Astrocyte of the cerebellum (primary cell): Measurements from ENCODE around the gene LOXL4.
"Not testable (repeated sequence)": the region's sequence is repeated elsewhere in the genome, so short reads cannot be mapped to it uniquely, and the experiment has no call there.

ENCODE experiments used
- DNase-seq: peaks from one replicate; pipeline ENCODE4 v3.0.0-alpha.2; 2011; ENCODE audit warnings: low read depth
- H3K4me3 ChIP-seq: 2 replicates; pipeline ENCODE4 v1.5.1; 2011; ENCODE audit warnings: mild to moderate bottlenecking, low read depth, low read length, moderate library complexity
- in situ Hi-C: cut with HindIII; loops from 2 replicates; pipeline ENCODE4 v1.10.0; 2017; ENCODE audit warnings: low sequenced_read_pairs
- TF ChIP-seq, protein P1 (sequence below): IDR thresholded peaks from 2 replicates; pipeline ENCODE4 v1.5.1; 2012; ENCODE audit warnings: low read length, low read depth, moderate library complexity, mild to moderate bottlenecking; ENCODE audit errors: missing control alignments

The LOXL4 gene

GRCh38 chr10:98242823-98243222, 25.2 kb downstream of the LOXL4 start:
- H3K4me3 ChIP-seq = no peak overlapping the region
- in situ Hi-C loops = loop anchor here (25.0 kb wide), 1 partner anchor 219 kb away; no protein-coding TSS in a partner anchor
- DNase-seq = peak; percentile 35

DNA sequence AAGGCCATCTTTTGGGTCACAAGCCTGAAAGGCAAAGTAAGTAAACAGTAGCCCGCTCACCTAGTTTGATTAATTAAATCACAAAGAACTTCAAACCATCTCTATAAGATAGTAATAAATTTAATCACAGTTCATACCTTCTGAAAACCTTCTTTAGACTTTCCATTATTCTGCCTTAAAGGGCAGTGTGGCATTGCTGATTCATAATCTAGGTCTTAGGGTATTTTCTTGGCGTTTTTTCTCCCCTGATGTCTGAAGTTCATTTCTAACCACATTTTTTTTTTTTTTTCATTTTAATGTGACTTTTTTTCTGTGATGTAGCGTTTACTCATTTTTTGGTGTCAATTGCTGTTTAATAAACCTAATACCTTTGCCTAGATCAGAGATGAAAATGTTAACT, 27.5 kb downstream of the LOXL4 start:
- no peak overlapping the region for H3K4me3 ChIP-seq
- in situ Hi-C loops = loop anchor here (25.0 kb wide), 1 partner anchor 222 kb away; no protein-coding TSS in a partner anchor
- no peak for DNase-seq
- TF ChIP-seq, protein P1, sequence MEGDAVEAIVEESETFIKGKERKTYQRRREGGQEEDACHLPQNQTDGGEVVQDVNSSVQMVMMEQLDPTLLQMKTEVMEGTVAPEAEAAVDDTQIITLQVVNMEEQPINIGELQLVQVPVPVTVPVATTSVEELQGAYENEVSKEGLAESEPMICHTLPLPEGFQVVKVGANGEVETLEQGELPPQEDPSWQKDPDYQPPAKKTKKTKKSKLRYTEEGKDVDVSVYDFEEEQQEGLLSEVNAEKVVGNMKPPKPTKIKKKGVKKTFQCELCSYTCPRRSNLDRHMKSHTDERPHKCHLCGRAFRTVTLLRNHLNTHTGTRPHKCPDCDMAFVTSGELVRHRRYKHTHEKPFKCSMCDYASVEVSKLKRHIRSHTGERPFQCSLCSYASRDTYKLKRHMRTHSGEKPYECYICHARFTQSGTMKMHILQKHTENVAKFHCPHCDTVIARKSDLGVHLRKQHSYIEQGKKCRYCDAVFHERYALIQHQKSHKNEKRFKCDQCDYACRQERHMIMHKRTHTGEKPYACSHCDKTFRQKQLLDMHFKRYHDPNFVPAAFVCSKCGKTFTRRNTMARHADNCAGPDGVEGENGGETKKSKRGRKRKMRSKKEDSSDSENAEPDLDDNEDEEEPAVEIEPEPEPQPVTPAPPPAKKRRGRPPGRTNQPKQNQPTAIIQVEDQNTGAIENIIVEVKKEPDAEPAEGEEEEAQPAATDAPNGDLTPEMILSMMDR = no peak

More at GRCh38 chr10:98242823-98243222, 25.2 kb downstream of the LOXL4 start:
- TF ChIP-seq, protein P1 = peak; percentile 58

DNA sequence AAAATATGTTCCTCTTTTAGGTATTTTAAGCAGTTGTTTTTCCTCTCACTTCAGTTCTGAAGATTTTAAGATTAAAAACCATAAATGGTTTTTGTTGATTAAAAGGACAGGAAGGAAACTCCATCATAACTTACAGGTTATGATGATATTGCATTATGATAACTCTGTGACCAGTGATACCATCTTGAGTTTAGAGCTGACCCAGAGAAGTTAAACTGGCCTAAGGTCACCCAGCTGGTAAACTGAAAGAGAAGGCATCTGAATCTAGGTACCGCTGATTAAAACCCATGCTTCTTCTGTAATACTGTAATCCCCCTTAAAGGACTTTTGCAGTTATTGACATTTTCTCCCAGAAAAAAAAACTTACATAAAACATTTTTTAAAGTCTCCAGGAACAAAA, 29.6 kb downstream of the LOXL4 start:
- TF ChIP-seq, protein P1 = no peak
- in situ Hi-C loops = loop anchor here (25.0 kb wide), 1 partner anchor 224 kb away; no protein-coding TSS in a partner anchor
- DNase-seq = no peak
- H3K4me3 ChIP-seq = no peak overlapping the region

DNA sequence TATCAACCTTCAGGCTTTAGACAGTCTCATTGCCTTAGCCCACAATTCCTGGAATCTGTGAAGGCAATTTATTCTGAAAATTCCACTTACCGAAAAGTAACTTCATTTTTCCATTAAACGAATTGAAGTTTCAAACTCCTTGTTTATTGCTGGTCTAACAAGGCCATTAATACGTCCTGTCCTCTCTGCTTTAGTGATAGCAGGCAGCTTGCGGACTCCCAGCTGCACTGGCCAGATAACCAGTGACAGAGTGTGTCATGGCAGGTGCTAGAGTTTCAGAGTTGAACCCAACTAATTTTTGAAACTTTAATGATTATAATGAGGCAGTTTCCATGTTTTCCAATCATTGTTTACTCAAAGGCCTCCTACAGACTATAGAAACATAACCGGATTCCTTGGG, 31.1 kb downstream of the LOXL4 start:
- in situ Hi-C loops = loop anchor here (25.0 kb wide), 1 partner anchor 225 kb away; no protein-coding TSS in a partner anchor
- DNase-seq = no peak
- no peak overlapping the region for H3K4me3 ChIP-seq
- TF ChIP-seq, protein P1 = no peak

- TF ChIP-seq, protein P1 = no peak
- no peak overlapping the region for H3K4me3 ChIP-seq
- DNase-seq = no peak
- in situ Hi-C loops = loop anchor here (25.0 kb wide), 1 partner anchor 226 kb away; no protein-coding TSS in a partner anchor
Measured at GRCh38 chr10:98235846-98236245, 32.1 kb downstream of the LOXL4 start.

DNA sequence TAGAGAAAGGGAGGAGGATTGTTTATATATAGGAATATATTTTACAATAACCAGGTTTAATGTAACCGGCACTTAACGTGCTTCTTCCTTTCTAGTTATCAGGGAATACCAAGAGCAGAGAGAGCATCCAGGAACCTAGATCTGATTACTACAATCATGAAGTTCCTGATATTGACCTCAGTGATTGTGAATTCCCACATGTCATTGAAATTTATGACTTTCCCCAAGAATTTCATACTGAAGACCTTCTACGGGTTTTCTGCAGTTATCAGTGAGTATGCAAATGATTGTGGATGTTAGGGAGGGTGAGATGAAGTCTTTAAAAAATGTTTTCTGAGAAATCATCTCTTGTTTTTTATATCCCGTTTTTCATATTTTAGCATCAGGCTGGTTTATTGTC, 36.6 kb downstream of the LOXL4 start:
- in situ Hi-C loops = loop anchor here (5.0 to 25.0 kb wide), 2 partner anchors 76 to 231 kb away; no protein-coding TSS in a partner anchor

GRCh38 chr10:98228266-98228665, 39.7 kb downstream of the LOXL4 start:
- in situ Hi-C loops = loop anchor here (25.0 kb wide), 1 partner anchor 234 kb away; no protein-coding TSS in a partner anchor
- not testable (repeated sequence) for DNase-seq, H3K4me3 ChIP-seq

More for the DNA sequence above, 36.6 kb downstream of the LOXL4 start:
- DNase-seq = no peak
- H3K4me3 ChIP-seq = no peak overlapping the region
- TF ChIP-seq, protein P1 = no peak

DNA sequence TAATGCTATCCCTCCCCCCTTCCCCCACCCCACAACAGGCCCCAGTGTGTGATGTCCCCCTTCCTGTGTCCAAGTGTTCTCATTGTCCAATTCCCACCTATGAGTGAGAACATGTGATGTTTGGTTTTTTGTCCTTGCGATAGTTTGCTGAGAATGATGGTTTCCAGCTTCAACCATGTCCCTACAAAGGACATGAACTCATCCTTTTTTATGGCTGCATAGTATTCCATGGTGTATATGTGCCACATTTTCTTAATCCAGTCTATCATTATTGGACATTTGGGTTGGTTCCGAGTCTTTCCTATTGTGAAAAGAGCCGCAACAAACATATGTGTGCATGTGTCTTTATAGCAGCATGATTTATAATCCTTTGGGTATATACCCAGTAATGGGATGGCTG, 40.3 kb downstream of the LOXL4 start:
- in situ Hi-C loops = loop anchor here (25.0 kb wide), 1 partner anchor 235 kb away; no protein-coding TSS in a partner anchor
- not testable (repeated sequence) for DNase-seq

More for the DNA sequence above, 40.3 kb downstream of the LOXL4 start:
- not testable (repeated sequence) for H3K4me3 ChIP-seq
